Ovary (tissue), 3 donors: ENCODE results near the gene ZSCAN32.

Source experiments
- POLR2A ChIP-seq: fragments of 450-650 bp; IDR thresholded peaks from one replicate; pipeline ENCODE4 v1.6.1; 2017; ENCODE audit warnings: antibody characterized with exemption, mild to moderate bottlenecking, moderate library complexity
- TF ChIP-seq, protein P1 (sequence below), 3 donors: fragments of 450-650 bp in 2 of 3; fragments of 200-600 bp in 1 of 3; IDR thresholded peaks; one replicate each; pipeline versions ENCODE4 v1.5.1 to v1.8.0; 2016 to 2022; ENCODE audit warnings: antibody characterized with exemption in 3 of 3, mild to moderate bottlenecking in 1 of 3
- donor health status: DM: no; HTN: no; CAD: no.

DNA sequence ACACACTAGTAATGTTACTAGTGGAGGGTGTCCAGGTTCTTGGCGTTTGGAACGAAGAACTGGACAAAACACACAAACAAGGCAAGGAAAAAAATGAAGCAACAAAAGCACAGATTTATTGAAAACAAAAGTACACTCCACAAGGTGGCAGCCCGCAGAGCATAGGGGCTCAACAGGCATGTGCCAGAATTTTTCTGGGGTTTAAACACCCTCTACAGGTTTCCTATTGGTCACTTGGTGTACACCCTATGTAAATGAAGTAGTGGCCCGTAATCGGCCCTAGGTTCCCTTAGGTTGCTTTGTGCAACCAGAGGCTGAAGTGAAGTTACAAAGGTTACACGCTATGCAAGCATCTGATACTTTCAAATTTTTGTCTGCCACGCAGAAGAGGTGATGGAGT, 37.0 kb downstream of the ZSCAN32 start:
- TF ChIP-seq, protein P1, sequence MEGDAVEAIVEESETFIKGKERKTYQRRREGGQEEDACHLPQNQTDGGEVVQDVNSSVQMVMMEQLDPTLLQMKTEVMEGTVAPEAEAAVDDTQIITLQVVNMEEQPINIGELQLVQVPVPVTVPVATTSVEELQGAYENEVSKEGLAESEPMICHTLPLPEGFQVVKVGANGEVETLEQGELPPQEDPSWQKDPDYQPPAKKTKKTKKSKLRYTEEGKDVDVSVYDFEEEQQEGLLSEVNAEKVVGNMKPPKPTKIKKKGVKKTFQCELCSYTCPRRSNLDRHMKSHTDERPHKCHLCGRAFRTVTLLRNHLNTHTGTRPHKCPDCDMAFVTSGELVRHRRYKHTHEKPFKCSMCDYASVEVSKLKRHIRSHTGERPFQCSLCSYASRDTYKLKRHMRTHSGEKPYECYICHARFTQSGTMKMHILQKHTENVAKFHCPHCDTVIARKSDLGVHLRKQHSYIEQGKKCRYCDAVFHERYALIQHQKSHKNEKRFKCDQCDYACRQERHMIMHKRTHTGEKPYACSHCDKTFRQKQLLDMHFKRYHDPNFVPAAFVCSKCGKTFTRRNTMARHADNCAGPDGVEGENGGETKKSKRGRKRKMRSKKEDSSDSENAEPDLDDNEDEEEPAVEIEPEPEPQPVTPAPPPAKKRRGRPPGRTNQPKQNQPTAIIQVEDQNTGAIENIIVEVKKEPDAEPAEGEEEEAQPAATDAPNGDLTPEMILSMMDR (IDR thresholded peaks at IDR 0.05): no peak
- no peak for TF ChIP-seq POLR2A
